HG03354 (cell line): ENCODE data around the gene PALMD.

Experiments
- ATAC-seq: cut with Tn5 transposase; IDR thresholded peaks from one replicate; pipeline ENCODE4 v1.9.1; 2021; ENCODE audit warnings: mild to moderate bottlenecking; ENCODE audit not compliant: unreplicated experiment, poor library complexity, severe bottlenecking

The PALMD gene

GRCh38 chr1:99629164-99629563 is 16.7 kb upstream of the PALMD start:
- no peak for ATAC-seq

GRCh38 chr1:99634971-99635624 is 10.8 kb upstream of the PALMD start:
- no peak for ATAC-seq

- ATAC-seq: no peak
Observed at GRCh38 chr1:99635664-99636063, 10.2 kb upstream of the PALMD start.

GRCh38 chr1:99636647-99637175 is 9.2 kb upstream of the PALMD start:
- no peak for ATAC-seq

- ATAC-seq: no peak
Observed at GRCh38 chr1:99638853-99639252, 7.1 kb upstream of the PALMD start.

- no peak for ATAC-seq
Observed at GRCh38 chr1:99639408-99639807, 6.5 kb upstream of the PALMD start.

GRCh38 chr1:99639945-99640344 is 6.0 kb upstream of the PALMD start:
- ATAC-seq: no peak

GRCh38 chr1:99640672-99641071 is 5.2 kb upstream of the PALMD start:
- no peak for ATAC-seq

- ATAC-seq: no peak
Observed at GRCh38 chr1:99641558-99641957, 4.4 kb upstream of the PALMD start.

GRCh38 chr1:99642053-99642452 is 3.9 kb upstream of the PALMD start:
- ATAC-seq: no peak

GRCh38 chr1:99643021-99643779 is 2.7 kb upstream of the PALMD start:
- ATAC-seq: no peak

- ATAC-seq: no peak
Observed at GRCh38 chr1:99644279-99645004, 1.5 kb upstream of the PALMD start.

- no peak for ATAC-seq
Observed at GRCh38 chr1:99645203-99645602, 710 bp upstream of the PALMD start.

- no peak for ATAC-seq
Observed at GRCh38 chr1:99646868-99647267, 955 bp downstream of the PALMD start.

- no peak for ATAC-seq
Observed at GRCh38 chr1:99647490-99647889, 1.6 kb downstream of the PALMD start.

GRCh38 chr1:99648107-99648506 is 2.2 kb downstream of the PALMD start:
- ATAC-seq: no peak

GRCh38 chr1:99650030-99650429 is 4.1 kb downstream of the PALMD start:
- ATAC-seq: no peak

- no peak for ATAC-seq
Observed at GRCh38 chr1:99650773-99651437, 5.0 kb downstream of the PALMD start.

- ATAC-seq: no peak
Observed at GRCh38 chr1:99652881-99653281, 7.0 kb downstream of the PALMD start.

- no peak for ATAC-seq
Observed at GRCh38 chr1:99655376-99655775, 9.5 kb downstream of the PALMD start.
